Lower lobe of right lung (tissue), 2 donors: ENCODE data around the gene MECR. TPM values are rescaled to one million over a fixed set of nuclear protein-coding genes. Genes with fewer than 3 reads are reported as not detected.

Experiments used
- ATAC-seq, 2 donors: fragments of 200-7000 bp; cut with Tn5 transposase; one replicate each; pipeline ENCODE4 v1.9.1; 2020 to 2022; ENCODE audit warnings: mild to moderate bottlenecking in 2 of 2, moderate library complexity in 2 of 2
- DNase-seq: peaks from one replicate; pipeline ENCODE4 v3.0.0-alpha.2; 2020
- H3K27ac ChIP-seq: fragments of 200-600 bp; one replicate; pipeline ENCODE4 v1.8.0; 2022
- H3K27me3 ChIP-seq: fragments of 200-600 bp; one replicate; pipeline ENCODE4 v1.8.0; 2022; ENCODE audit warnings: low read depth
- H3K36me3 ChIP-seq: fragments of 200-600 bp; one replicate; pipeline ENCODE4 v1.8.0; 2022; ENCODE audit warnings: mild to moderate bottlenecking
- H3K4me1 ChIP-seq: fragments of 200-600 bp; one replicate; pipeline ENCODE4 v1.8.0; 2022
- H3K4me3 ChIP-seq: fragments of 200-600 bp; one replicate; pipeline ENCODE4 v1.8.0; 2022; ENCODE audit warnings: mild to moderate bottlenecking
- H3K9me3 ChIP-seq: fragments of 200-600 bp; one replicate; pipeline ENCODE4 v1.8.0; 2022
- intact Hi-C: fragments of 100-400 bp; cut with DNase I; formaldehyde crosslinking; loops from one replicate; pipeline ENCODE4 v1.11.0; 2022
- total RNA-seq: library from RNA; stranded (reverse); fragmentation: NEBNext Ultra II Directional; extraction: Animal tissue kit (Norgen Biotek cat#: 25700); gene quantifications from one replicate; pipeline ENCODE4 v1.2.1, GENCODE V29; 2021
- TF ChIP-seq, protein P1 (sequence below): fragments of 200-600 bp; IDR thresholded peaks from one replicate; pipeline ENCODE4 v1.8.0; 2022; ENCODE audit warnings: antibody characterized with exemption, mild to moderate bottlenecking
- donor health status: DM: no; HTN: yes; CAD: no; lungs with severe emphysema.

The MECR gene
- total RNA-seq, 1 donor from 2014 or later = 16.9 TPM

- no peaks in the 10 kb centered on the region for H3K36me3 ChIP-seq
- H3K4me1 ChIP-seq = peaks cover 37% of the 10 kb centered on the region
- ATAC-seq (no peak), DNase-seq (no peak)
- no peak overlapping the region for H3K4me3 ChIP-seq
- peaks cover 16% of the 10 kb centered on the region for H3K27me3 ChIP-seq
- H3K27ac ChIP-seq = no peak overlapping the region
- TF ChIP-seq, protein P1, sequence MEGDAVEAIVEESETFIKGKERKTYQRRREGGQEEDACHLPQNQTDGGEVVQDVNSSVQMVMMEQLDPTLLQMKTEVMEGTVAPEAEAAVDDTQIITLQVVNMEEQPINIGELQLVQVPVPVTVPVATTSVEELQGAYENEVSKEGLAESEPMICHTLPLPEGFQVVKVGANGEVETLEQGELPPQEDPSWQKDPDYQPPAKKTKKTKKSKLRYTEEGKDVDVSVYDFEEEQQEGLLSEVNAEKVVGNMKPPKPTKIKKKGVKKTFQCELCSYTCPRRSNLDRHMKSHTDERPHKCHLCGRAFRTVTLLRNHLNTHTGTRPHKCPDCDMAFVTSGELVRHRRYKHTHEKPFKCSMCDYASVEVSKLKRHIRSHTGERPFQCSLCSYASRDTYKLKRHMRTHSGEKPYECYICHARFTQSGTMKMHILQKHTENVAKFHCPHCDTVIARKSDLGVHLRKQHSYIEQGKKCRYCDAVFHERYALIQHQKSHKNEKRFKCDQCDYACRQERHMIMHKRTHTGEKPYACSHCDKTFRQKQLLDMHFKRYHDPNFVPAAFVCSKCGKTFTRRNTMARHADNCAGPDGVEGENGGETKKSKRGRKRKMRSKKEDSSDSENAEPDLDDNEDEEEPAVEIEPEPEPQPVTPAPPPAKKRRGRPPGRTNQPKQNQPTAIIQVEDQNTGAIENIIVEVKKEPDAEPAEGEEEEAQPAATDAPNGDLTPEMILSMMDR = no peak
- no peaks in the 10 kb centered on the region for H3K9me3 ChIP-seq
- intact Hi-C loops = no loop called here
Measured at GRCh38 chr1:29234471-29234870, 3.7 kb upstream of the MECR start.

DNA sequence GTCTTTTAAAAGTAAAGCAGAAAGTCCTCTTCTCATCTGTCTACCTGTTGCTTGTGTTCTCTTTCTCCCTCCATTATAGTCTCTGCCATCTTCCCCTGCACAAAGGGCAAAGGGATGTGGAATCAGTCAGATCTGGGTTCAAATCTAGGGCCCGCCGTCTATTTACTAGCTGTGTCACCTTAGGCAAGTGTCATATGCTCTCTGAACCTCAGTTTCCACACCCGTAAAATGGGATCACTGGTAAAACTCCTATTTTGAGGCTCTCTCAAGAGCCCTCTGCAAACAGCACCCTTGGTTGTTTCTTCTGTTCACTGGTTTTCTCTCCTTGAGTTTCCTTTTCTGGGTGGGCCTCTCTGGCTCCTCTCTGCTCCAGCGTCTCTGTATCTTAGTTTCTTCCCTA, 3.0 kb upstream of the MECR start:
- no peaks in the 10 kb centered on the region for H3K36me3 ChIP-seq
- peaks cover 32% of the 10 kb centered on the region for H3K4me1 ChIP-seq
- DNase-seq (no peak), ATAC-seq (no peak)
- H3K9me3 ChIP-seq = no peaks in the 10 kb centered on the region
- TF ChIP-seq, protein P1 = no peak
- no peak overlapping the region for H3K27ac ChIP-seq
- peaks cover 16% of the 10 kb centered on the region for H3K27me3 ChIP-seq
- H3K4me3 ChIP-seq = no peak overlapping the region
- intact Hi-C loops = no loop called here

DNA sequence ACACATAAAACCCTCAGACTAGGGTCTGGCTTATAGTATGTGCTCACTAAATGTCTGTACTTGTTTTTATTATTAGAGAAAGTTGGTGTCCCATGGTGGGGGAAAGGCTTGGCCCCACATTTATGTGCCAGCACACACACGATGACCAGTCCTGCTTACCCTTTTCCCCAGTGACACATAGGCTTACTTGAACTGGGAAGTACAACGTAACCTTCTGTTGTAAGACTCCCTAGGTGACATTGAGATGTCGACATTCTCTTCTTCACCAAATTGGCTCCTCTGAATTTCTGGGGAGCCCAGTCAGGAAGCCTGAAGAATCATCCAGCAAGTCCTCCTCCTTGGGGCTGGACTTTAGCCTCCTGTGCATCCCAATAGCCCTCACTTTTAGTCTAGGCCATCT, 1.7 kb upstream of the MECR start:
- intact Hi-C loops = no loop called here

DNA sequence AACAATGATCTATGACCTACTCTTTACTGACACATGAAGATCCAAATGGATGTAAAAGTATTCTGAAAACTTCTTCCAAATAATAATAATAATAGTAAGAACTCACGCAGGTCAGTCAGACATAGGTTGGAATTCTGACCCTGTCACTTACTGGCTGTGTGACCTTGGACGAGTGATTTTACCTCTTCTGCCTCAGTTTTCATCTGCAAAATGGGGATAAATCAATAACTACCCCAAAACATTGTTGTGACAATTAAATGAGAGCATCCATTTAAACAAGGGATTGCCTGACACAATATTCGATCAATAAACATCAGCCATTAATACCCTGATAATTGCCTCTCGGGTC, 556 bp downstream of the MECR start:
- H3K4me3 ChIP-seq = peak overlapping the region; percentile 68
- no peaks in the 10 kb centered on the region for H3K9me3 ChIP-seq
- intact Hi-C loops = no loop called here
- peaks cover 11% of the 10 kb centered on the region for H3K4me1 ChIP-seq
- TF ChIP-seq, protein P1 = no peak
- H3K27ac ChIP-seq = peak overlapping the region; percentile 59
- H3K36me3 ChIP-seq = peaks cover 5% of the 10 kb centered on the region
- ATAC-seq = no peak
- H3K27me3 ChIP-seq = no peaks in the 10 kb centered on the region
- no peak for DNase-seq

More for the DNA sequence above, 1.7 kb upstream of the MECR start:
- H3K4me3 ChIP-seq = no peak overlapping the region
- DNase-seq (no peak), ATAC-seq (no peak)
- H3K27me3 ChIP-seq = peaks cover 10% of the 10 kb centered on the region
- peaks cover 24% of the 10 kb centered on the region for H3K4me1 ChIP-seq
- TF ChIP-seq, protein P1 = no peak
- H3K27ac ChIP-seq = no peak overlapping the region
- no peaks in the 10 kb centered on the region for H3K36me3 ChIP-seq
- no peaks in the 10 kb centered on the region for H3K9me3 ChIP-seq

DNA sequence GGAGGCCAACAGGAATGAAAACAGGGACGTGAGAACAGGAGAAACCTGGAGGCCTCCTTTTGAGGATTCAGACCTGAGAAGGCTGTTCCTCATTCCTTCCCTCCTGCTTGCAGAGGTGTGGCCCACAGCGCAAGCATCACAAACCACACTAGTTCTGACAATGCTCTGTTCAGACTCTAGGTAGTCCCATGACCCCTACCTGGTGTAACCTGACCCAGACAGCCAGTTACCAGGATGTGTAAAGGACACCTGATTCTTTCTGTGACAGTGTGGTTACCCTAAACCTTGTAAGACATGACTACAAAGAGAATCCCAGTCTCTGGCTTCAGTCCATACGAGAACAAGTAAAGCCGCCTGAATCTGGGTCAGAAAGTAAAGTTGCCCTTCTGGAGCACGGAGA, 3.2 kb downstream of the MECR start:
- peaks cover 21% of the 10 kb centered on the region for H3K36me3 ChIP-seq
- H3K4me1 ChIP-seq = peaks cover 11% of the 10 kb centered on the region
- ATAC-seq (no peak), DNase-seq (no peak)
- H3K27me3 ChIP-seq = no peaks in the 10 kb centered on the region
- intact Hi-C loops = no loop called here
- no peaks in the 10 kb centered on the region for H3K9me3 ChIP-seq
- TF ChIP-seq, protein P1 = no peak
- no peak overlapping the region for H3K27ac ChIP-seq
- no peak overlapping the region for H3K4me3 ChIP-seq

DNA sequence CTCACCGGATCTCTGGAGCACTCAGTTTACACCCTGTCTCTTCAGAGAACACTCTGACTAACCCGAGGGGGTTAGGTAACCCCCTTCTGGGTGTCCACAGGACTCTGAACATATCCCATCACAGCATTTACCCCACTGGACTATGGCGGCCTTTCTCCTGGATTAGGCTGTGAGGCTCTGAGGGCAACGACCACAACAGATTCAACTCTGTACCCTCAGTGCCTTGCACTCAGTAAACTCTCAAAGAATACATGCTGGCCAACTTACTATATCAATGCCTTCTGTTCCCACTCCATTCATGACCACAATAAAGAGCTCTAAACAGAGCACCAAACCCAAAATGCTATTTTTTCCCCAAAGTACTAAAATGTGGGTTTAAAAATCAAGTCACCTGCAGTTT, 5.4 kb downstream of the MECR start:
- ATAC-seq = no peak
- Histone ChIP-seq H3K27me3 (no peaks in the 10 kb centered on the region), H3K36me3 (peaks cover 26% of the 10 kb centered on the region), H3K27ac (no peak overlapping the region), H3K4me3 (no peak overlapping the region), H3K9me3 (no peaks in the 10 kb centered on the region), H3K4me1 (peaks cover 10% of the 10 kb centered on the region)
- no peak for DNase-seq
- TF ChIP-seq, protein P1 = no peak
- intact Hi-C loops = no loop called here
